ENCODE data around the gene HSD3B7. TPM values are rescaled to one million over a fixed set of nuclear protein-coding genes. Genes with fewer than 3 reads are reported as not detected.

Gene HSD3B7
- total RNA-seq, 1 donor from 2014 or later: 8.2 TPM

DNA sequence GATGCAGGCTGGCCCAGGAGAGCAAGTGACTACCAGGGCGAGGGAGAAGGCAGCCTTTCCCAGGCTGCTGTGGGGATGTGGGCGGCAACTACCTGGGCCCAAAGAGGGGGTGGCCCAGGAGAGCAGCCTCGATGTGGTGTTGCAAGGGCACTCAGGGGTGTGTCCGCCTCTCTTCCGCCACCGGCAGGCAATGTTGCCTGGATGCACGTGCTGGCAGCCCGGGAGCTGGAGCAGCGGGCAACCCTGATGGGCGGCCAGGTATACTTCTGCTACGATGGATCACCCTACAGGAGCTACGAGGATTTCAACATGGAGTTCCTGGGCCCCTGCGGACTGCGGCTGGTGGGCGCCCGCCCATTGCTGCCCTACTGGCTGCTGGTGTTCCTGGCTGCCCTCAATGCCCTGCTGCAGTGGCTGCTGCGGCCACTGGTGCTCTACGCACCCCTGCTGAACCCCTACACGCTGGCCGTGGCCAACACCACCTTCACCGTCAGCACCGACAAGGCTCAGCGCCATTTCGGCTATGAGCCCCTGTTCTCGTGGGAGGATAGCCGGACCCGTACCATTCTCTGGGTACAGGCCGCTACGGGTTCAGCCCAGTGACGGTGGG is 2.7 kb downstream of the HSD3B7 start:
- no peak for FAIRE-seq
- no peak for DNase-seq (ENCODE audit: low read depth)

GRCh38 chr16:30989469-30990047 is 4.6 kb downstream of the HSD3B7 start:
- Histone ChIP-seq H3K4me3 (ENCODE audit: low read depth, low read length) (no peak overlapping the region), H3K27me3 (ENCODE audit: control insufficient read depth, insufficient read depth, low read length) (no peaks in the 10 kb centered on the region), H3K36me3 (ENCODE audit: control insufficient read depth, insufficient read depth, low read length) (peaks cover 2% of the 10 kb centered on the region)
- DNase-seq (ENCODE audit: low read depth) (no peak), FAIRE-seq (no peak)
- TF ChIP-seq, protein P1, sequence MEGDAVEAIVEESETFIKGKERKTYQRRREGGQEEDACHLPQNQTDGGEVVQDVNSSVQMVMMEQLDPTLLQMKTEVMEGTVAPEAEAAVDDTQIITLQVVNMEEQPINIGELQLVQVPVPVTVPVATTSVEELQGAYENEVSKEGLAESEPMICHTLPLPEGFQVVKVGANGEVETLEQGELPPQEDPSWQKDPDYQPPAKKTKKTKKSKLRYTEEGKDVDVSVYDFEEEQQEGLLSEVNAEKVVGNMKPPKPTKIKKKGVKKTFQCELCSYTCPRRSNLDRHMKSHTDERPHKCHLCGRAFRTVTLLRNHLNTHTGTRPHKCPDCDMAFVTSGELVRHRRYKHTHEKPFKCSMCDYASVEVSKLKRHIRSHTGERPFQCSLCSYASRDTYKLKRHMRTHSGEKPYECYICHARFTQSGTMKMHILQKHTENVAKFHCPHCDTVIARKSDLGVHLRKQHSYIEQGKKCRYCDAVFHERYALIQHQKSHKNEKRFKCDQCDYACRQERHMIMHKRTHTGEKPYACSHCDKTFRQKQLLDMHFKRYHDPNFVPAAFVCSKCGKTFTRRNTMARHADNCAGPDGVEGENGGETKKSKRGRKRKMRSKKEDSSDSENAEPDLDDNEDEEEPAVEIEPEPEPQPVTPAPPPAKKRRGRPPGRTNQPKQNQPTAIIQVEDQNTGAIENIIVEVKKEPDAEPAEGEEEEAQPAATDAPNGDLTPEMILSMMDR (IDR thresholded peaks at IDR 0.05; ENCODE audit: insufficient read depth, low read length, severe bottlenecking): no peak

More for the DNA sequence above, 2.7 kb downstream of the HSD3B7 start:
- Histone ChIP-seq H3K4me3 (ENCODE audit: low read depth, low read length) (no peak overlapping the region), H3K27me3 (ENCODE audit: control insufficient read depth, insufficient read depth, low read length) (no peaks in the 10 kb centered on the region), H3K36me3 (ENCODE audit: control insufficient read depth, insufficient read depth, low read length) (peaks cover 6% of the 10 kb centered on the region)
- TF ChIP-seq, protein P1 (IDR thresholded peaks at IDR 0.05; ENCODE audit: insufficient read depth, low read length, severe bottlenecking): no peak

GRCh38 chr16:30990105-30990504 is 5.1 kb downstream of the HSD3B7 start:
- no peaks in the 10 kb centered on the region for H3K27me3 ChIP-seq (ENCODE audit: control insufficient read depth, insufficient read depth, low read length)
- FAIRE-seq (no peak), DNase-seq (ENCODE audit: low read depth) (no peak)
- TF ChIP-seq, protein P1 (IDR thresholded peaks at IDR 0.05; ENCODE audit: insufficient read depth, low read length, severe bottlenecking): no peak
- no peak overlapping the region for H3K4me3 ChIP-seq (ENCODE audit: low read depth, low read length)
- H3K36me3 ChIP-seq (ENCODE audit: control insufficient read depth, insufficient read depth, low read length): no peaks in the 10 kb centered on the region

GRCh38 chr16:30991052-30991451 is 6.0 kb downstream of the HSD3B7 start:
- no peaks in the 10 kb centered on the region for H3K36me3 ChIP-seq (ENCODE audit: control insufficient read depth, insufficient read depth, low read length)
- DNase-seq (ENCODE audit: low read depth): no peak
- no peak for FAIRE-seq

DNA sequence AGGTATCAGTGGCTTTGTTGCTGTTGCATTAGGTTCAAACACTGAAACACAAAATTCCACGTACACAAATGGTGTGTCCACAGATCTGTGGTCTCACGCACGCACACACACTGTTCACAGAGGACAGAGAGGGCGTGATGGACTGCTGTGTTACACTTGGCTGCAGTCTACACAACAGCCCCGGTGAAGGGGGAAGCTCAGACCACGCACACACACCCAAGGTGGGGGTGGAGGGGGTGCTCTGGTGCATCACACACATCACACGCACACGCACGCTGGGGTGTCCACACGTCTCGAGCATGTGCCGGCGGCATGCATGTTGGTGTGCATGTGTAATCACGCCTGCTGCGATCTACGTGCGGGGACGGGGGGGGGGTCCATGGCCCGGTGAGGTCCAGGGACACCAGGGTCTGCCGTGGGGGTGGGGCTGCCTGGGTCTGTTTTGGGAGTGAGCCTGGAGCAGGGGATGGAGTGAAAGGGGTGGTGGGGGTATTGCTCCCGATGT is 7.3 kb downstream of the HSD3B7 start:
- Histone ChIP-seq H3K36me3 (ENCODE audit: control insufficient read depth, insufficient read depth, low read length) (no peaks in the 10 kb centered on the region), H3K27me3 (ENCODE audit: control insufficient read depth, insufficient read depth, low read length) (no peaks in the 10 kb centered on the region), H3K4me3 (ENCODE audit: low read depth, low read length) (no peak overlapping the region)
- FAIRE-seq (no peak), DNase-seq (ENCODE audit: low read depth) (no peak)
- TF ChIP-seq, protein P1 (IDR thresholded peaks at IDR 0.05; ENCODE audit: insufficient read depth, low read length, severe bottlenecking): no peak

More at GRCh38 chr16:30991052-30991451, 6.0 kb downstream of the HSD3B7 start:
- TF ChIP-seq, protein P1 (IDR thresholded peaks at IDR 0.05; ENCODE audit: insufficient read depth, low read length, severe bottlenecking): no peak
- Histone ChIP-seq H3K4me3 (ENCODE audit: low read depth, low read length) (no peak overlapping the region), H3K27me3 (ENCODE audit: control insufficient read depth, insufficient read depth, low read length) (no peaks in the 10 kb centered on the region)

All from bronchial epithelial cell (primary cell).